GM12878 (cell line): ENCODE data around the gene PTMA. TPM values are rescaled to one million over a fixed set of nuclear protein-coding genes. Genes with fewer than 3 reads are reported as not detected.

Experiments used
- CHD4 ChIP-seq: fragments of 200-600 bp; sonication (generic); IDR thresholded peaks from 2 replicates; pipeline ENCODE4 v1.6.1; 2016; ENCODE audit warnings: mild to moderate bottlenecking
- NBN ChIP-seq: fragments of 450-650 bp; IDR thresholded peaks from 2 replicates; pipeline ENCODE4 v1.6.1; 2016
- RELA ChIP-seq: fragments of 450-650 bp; IDR thresholded peaks from 2 replicates; pipeline ENCODE4 v1.8.0; 2014; ENCODE audit warnings: borderline replicate concordance; ENCODE audit not compliant: partially characterized antibody
- RFX5 ChIP-seq: IDR thresholded peaks from 2 replicates; pipeline ENCODE4 v1.6.1; 2011; ENCODE audit warnings: low read depth, low read length, improper control_type of control experiment
- SRF ChIP-seq, 2 experiments: IDR thresholded peaks; 2 replicates each; pipeline ENCODE4 v1.6.1; 2011; ENCODE audit warnings: low read depth in 2 of 2, low read length in 2 of 2, mild to moderate bottlenecking in 1 of 2, moderate library complexity in 1 of 2
- ZNF274 ChIP-seq: IDR thresholded peaks from one replicate; pipeline ENCODE4 v1.8.0; 2011; ENCODE audit not compliant: insufficient read length, insufficient read depth
- polyA plus RNA-seq, 11 experiments: library from polyadenylated mRNA; depleted of rRNA in 4 of 11; unstranded in 6 of 11; stranded (reverse) in 5 of 11; fragments of >200 nt; fragmentation: Nextera tagmentation in 4 of 11; fragmentation: Illumina TruSeq in 1 of 11; extraction: Ambion mirVana in 4 of 11; extraction: Trizol in 1 of 11; gene quantifications; 1 replicate in 1 of 11; 2 replicates in 10 of 11; pipeline versions ENCODE4 v1.2.1 to v1.2.3, GENCODE V29; 2011 to 2016; ENCODE audit warnings: inconsistent platforms in 2 of 11, missing spikeins in 2 of 11, low read depth in 1 of 11
- total RNA-seq, 4 experiments: library from RNA; depleted of rRNA in 3 of 4; stranded (reverse); fragments of >200 nt in 3 of 4; fragmentation: Illumina TruSeq in 1 of 4; extraction: Trizol in 1 of 4; gene quantifications; 2 replicates each; pipeline versions ENCODE4 v1.2.1 to v1.2.3, GENCODE V29; 2013 to 2021
- TF ChIP-seq, protein P1 (sequence below): fragments of 450-650 bp; IDR thresholded peaks from 2 replicates; pipeline ENCODE4 v1.6.1; 2016; ENCODE audit warnings: mild to moderate bottlenecking
- TF ChIP-seq, protein P2 (sequence below): fragments of 450-650 bp; conservative IDR thresholded peaks from 2 replicates; pipeline ENCODE4 v1.6.1; 2017; ENCODE audit warnings: mild to moderate bottlenecking, moderate library complexity

PTMA gene
- total and polyA plus RNA-seq, 10 of the 15 experiments (the other 5 are each of a cell fraction or from before 2014, with no cell fraction given): 1,144 to 5,018 (median 3,464) TPM

DNA sequence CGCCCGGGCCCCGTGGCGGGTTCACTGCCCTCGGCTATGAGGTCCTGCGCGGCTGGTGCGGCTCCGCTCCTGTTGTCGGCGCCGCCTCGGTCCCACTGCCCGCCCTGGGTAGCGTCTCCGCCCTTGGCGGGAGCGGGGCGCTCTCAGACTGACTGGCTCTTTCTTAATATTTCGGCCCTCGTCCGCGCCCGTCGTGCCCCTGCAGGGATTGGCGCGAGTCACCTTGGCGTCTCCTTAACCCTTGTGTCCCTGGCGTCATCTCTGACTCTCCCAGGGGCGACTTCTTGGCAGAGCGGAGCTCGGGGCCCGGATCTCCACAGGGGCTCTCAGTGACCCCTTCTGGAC lies 1.3 kb downstream of the PTMA start (continued):
- TF ChIP-seq NBN: 0 out of 2 replicates have a peak, but pooled peaks have one; percentile 13
- no peak for TF ChIP-seq RFX5
- TF ChIP-seq RELA: no peak
- TF ChIP-seq SRF (IDR thresholded peaks at IDR 0.05; ENCODE audit: low read depth in 2 of 2, low read length in 2 of 2): no peak
- TF ChIP-seq CHD4: no peak
- TF ChIP-seq, protein P1, sequence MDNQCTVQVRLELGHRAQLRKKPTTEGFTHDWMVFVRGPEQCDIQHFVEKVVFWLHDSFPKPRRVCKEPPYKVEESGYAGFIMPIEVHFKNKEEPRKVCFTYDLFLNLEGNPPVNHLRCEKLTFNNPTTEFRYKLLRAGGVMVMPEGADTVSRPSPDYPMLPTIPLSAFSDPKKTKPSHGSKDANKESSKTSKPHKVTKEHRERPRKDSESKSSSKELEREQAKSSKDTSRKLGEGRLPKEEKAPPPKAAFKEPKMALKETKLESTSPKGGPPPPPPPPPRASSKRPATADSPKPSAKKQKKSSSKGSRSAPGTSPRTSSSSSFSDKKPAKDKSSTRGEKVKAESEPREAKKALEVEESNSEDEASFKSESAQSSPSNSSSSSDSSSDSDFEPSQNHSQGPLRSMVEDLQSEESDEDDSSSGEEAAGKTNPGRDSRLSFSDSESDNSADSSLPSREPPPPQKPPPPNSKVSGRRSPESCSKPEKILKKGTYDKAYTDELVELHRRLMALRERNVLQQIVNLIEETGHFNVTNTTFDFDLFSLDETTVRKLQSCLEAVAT: 0 out of 2 replicates have a peak, but pooled peaks have one; percentile 88
- no peak for TF ChIP-seq ZNF274
- TF ChIP-seq, protein P2, sequence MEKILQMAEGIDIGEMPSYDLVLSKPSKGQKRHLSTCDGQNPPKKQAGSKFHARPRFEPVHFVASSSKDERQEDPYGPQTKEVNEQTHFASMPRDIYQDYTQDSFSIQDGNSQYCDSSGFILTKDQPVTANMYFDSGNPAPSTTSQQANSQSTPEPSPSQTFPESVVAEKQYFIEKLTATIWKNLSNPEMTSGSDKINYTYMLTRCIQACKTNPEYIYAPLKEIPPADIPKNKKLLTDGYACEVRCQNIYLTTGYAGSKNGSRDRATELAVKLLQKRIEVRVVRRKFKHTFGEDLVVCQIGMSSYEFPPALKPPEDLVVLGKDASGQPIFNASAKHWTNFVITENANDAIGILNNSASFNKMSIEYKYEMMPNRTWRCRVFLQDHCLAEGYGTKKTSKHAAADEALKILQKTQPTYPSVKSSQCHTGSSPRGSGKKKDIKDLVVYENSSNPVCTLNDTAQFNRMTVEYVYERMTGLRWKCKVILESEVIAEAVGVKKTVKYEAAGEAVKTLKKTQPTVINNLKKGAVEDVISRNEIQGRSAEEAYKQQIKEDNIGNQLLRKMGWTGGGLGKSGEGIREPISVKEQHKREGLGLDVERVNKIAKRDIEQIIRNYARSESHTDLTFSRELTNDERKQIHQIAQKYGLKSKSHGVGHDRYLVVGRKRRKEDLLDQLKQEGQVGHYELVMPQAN: no peak
